Heart right ventricle (tissue), 16 donors: ENCODE measurements around the gene PGF. TPM values are rescaled to one million over a fixed set of nuclear protein-coding genes. Genes with fewer than 3 reads are reported as not detected.

Experiments used
- ATAC-seq, 8 donors: fragments of 200-7000 bp; cut with Tn5 transposase; one replicate each; pipeline ENCODE4 v1.9.1; 2020; ENCODE audit warnings: mild to moderate bottlenecking in 8 of 8, moderate library complexity in 8 of 8, moderate number of reproducible peaks in 1 of 8
- DNase-seq, 2 donors: peaks; one replicate each; pipeline ENCODE4 v3.0.0-alpha.2; 2020
- H3K27ac ChIP-seq, 10 donors: fragments of 200-600 bp; sonication (generic) in 2 of 10; one replicate each; pipeline versions ENCODE4 v1.5.0 to v1.8.0; 2020 to 2022; ENCODE audit warnings: mild to moderate bottlenecking in 3 of 10
- H3K27me3 ChIP-seq, 7 donors: fragments of 200-600 bp; one replicate each; pipeline ENCODE4 v1.8.0; 2021 to 2022; ENCODE audit warnings: mild to moderate bottlenecking in 2 of 7
- H3K36me3 ChIP-seq, 9 donors: fragments of 200-600 bp; sonication (generic) in 1 of 9; one replicate each; pipeline versions ENCODE4 v1.5.0 to v1.8.0; 2020 to 2022; ENCODE audit warnings: mild to moderate bottlenecking in 2 of 9
- H3K4me1 ChIP-seq, 9 donors: fragments of 200-600 bp; sonication (generic) in 1 of 9; one replicate each; pipeline versions ENCODE4 v1.5.0 to v1.8.0; 2020 to 2022; ENCODE audit warnings: mild to moderate bottlenecking in 4 of 9
- H3K4me3 ChIP-seq, 10 donors: fragments of 200-600 bp; sonication (generic) in 2 of 10; one replicate each; pipeline versions ENCODE4 v1.5.0 to v1.8.0; 2020 to 2022; ENCODE audit warnings: mild to moderate bottlenecking in 7 of 10, moderate library complexity in 2 of 10
- H3K9me3 ChIP-seq, 11 donors: fragments of 200-600 bp in 10 of 11; sonication (generic) in 2 of 11; one replicate each; pipeline versions ENCODE4 v1.5.0 to v1.8.0; 2013 to 2022; ENCODE audit warnings: mild to moderate bottlenecking in 2 of 11, control low read depth in 1 of 11, moderate library complexity in 1 of 11
- CTCF ChIP-seq, 9 donors: fragments of 200-600 bp; sonication (generic) in 2 of 9; IDR thresholded peaks; one replicate each; pipeline versions ENCODE4 v1.5.0 to v1.8.0; 2021 to 2022; ENCODE audit warnings: antibody characterized with exemption in 9 of 9, mild to moderate bottlenecking in 5 of 9, moderate library complexity in 1 of 9
- WGBS, 2 donors: extraction: QIAGEN DNeasy Blood & Tissue Kit; methylation state at CpG; one replicate each; pipeline ENCODE4 v1.1.7; 2013; ENCODE audit warnings: inconsistent platforms in 1 of 2; 5-methylcytosine and 5-hydroxymethylcytosine counted together
- intact Hi-C, 10 donors: fragments of 100-400 bp; cut with DNase I; formaldehyde crosslinking; loops; one replicate each; pipeline versions ENCODE4 v1.11.1 to v1.14.2; 2022
- polyA plus RNA-seq, 2 donors: library from polyadenylated mRNA; stranded (reverse); fragments of 200-250 nt; gene quantifications; one replicate each; pipeline ENCODE4 v1.2.3, GENCODE V29; 2013
- total RNA-seq, 10 donors: library from RNA; stranded (reverse); fragmentation: NEBNext Ultra II Directional in 3 of 10; extraction: Animal tissue kit (Norgen Biotek cat#: 25700) in 3 of 10; gene quantifications; one replicate each; pipeline versions ENCODE4 v1.2.1 to v1.2.4, GENCODE V29; 2021 to 2023
- donor health status: Arrhythmogenic right ventricular cardiomyopathy.
- donor health status: ischemic (EF 13 %, LVEDD 7.1; RV severe dilation, severe dysfunction).
- donor health status: healthy with polysubstance abuse.
- donor health status: DM: no; HTN: yes; CAD: no.
- donor health status: DM: no; HTN: no; CAD: no.
- donor health status: ischemic (EF 25% LVEDD 6.9; RV normal size, moderate dysfunction).
- donor health status: ischemic (EF 25% LVEDD 5.7; RV mildly dilated, moderate dysfunction).
- donor health status: healthy.
- donor health status: DM: yes; HTN: yes; CAD: no.
- donor health status: Ischemic cardiomyopathy.
- donor health status: ischemic (EF 35%, LVEDD 5.7; RV mildly dilated, moderate dysfunction).
- donor health status: nonischemic (EF 11% LVEDD 7.7; RV severe dilation, severe dysfunction).
- donor health status: DM: yes; HTN: yes; CAD: no.
- donor health status: PGD.
- donor health status: ischemic (EF 29% LVEDD 5.4; RV normal size, mild dysfunction).
- donor health status: nonischemic (EF 23%, LVEDD 6.1; RV moderate dilation, normal function).

Gene PGF
- total and polyA plus RNA-seq, 12 donors = 2.1 to 22.5 (median 6.3) TPM

DNA sequence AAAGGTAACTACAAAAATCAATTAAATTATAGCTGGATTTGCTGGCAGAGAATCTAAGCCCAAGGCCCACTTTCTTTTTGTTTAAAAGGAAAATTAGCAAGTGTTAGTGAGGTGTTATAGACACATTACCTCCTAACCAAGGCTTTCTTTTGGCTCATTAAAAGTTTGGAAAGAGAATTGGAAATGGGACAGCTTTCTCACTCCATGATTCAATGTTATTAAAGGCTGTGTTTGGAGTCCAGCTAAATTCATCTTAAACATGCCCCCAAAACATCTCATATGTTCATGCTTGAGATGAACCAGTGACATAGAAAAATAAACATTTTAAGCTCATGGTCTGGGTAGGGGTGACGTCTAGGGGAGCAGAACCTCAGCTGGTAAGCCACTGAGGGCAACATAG lies 13.4 kb upstream of the PGF start:
- peaks cover 6 to 40% (median 25%) of the 10 kb centered on the region in 9 donors for H3K4me1 ChIP-seq
- no peaks in the 10 kb centered on the region for H3K27me3 ChIP-seq
- intact Hi-C loops = loop anchor here in 1 of 10 donors (5.0 kb wide), 1 partner anchor 33 kb away; the partner anchor contains the start of gene EIF2B2
- no peaks in the 10 kb centered on the region for H3K36me3 ChIP-seq
- no peak for TF ChIP-seq CTCF (IDR thresholded peaks at IDR 0.05)
- no peaks in the 10 kb centered on the region for H3K9me3 ChIP-seq
- no peak overlapping the region for H3K27ac ChIP-seq
- WGBS, 2 donors = 77 to 78% methylated on average over 1 of the region's 1 CpG
- no peak for DNase-seq
- no peak overlapping the region for H3K4me3 ChIP-seq
- ATAC-seq = no peak

- 50 to 63% methylated on average over 5 of the region's 5 CpGs for WGBS, 2 donors
- DNase-seq = no peak
- H3K36me3 ChIP-seq = no peaks in the 10 kb centered on the region
- peaks cover 0 to 31% (median 22%) of the 10 kb centered on the region in 9 donors for H3K4me1 ChIP-seq
- no peak for TF ChIP-seq CTCF (IDR thresholded peaks at IDR 0.05)
- ATAC-seq = peak in 6 of 8 donors; percentile 16 to 77 (median 52)
- intact Hi-C loops = loop anchor here in 1 of 10 donors (5.0 kb wide), 1 partner anchor 37 kb away; the partner anchor contains the start of gene EIF2B2
- peak overlapping the region in 8 of 10 donors; percentile 12 to 62 (median 46) for H3K27ac ChIP-seq
- no peaks in the 10 kb centered on the region for H3K27me3 ChIP-seq
- H3K4me3 ChIP-seq = no peak overlapping the region
- no peaks in the 10 kb centered on the region for H3K9me3 ChIP-seq
Observed at GRCh38 chr14:74965486-74966153, 10.2 kb upstream of the PGF start.

DNA sequence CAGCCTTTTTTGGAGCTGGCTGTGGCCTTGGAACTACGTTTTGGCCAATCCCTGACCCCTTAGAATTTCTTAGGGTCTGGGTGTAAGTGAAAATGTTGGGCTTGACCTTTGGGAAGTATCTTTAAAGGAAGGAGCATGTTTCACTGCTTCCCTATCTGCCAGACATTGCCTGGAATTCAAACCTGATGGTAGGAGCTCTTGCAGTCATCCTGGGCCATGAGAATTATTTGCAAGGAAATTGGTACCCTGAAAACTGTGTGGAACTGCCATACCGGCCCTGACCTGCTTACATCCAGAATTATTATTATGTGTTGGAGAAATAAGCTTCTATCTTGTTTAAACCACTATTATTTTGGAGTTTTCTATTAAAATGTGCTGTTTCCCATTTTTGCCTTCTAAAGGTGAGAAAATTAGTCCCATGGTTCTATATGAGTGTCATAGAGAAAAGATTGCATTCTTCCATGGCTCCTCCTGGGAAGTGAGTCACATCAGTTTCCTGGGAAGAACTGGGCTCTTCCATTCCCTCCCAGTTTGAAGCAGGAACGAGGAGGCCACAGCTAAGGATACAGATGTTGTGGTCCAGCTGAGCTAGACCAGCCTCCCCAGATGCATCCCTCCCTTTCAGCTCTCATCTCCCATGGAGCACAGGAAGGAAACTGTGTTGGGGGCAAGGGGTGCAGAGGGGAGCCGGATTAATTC lies 9.5 kb upstream of the PGF start:
- intact Hi-C loops = loop anchor here in 1 of 10 donors (5.0 kb wide), 1 partner anchor 37 kb away; the partner anchor contains the start of gene EIF2B2
- no peak for TF ChIP-seq CTCF (IDR thresholded peaks at IDR 0.05)
- DNase-seq = no peak
- no peaks in the 10 kb centered on the region for H3K9me3 ChIP-seq
- H3K27ac ChIP-seq = peak overlapping the region in 8 of 10 donors; percentile 12 to 68 (median 57)
- H3K4me3 ChIP-seq = no peak overlapping the region
- peaks cover 0 to 31% (median 22%) of the 10 kb centered on the region in 9 donors for H3K4me1 ChIP-seq
- H3K36me3 ChIP-seq = no peaks in the 10 kb centered on the region
- 58 to 60% methylated on average over 4 of the region's 4 CpGs for WGBS, 2 donors
- peak in 6 of 8 donors; percentile 16 to 81 (median 60) for ATAC-seq
- H3K27me3 ChIP-seq = no peaks in the 10 kb centered on the region

GRCh38 chr14:74963705-74964271 lies 8.4 kb upstream of the PGF start:
- ATAC-seq = peak in 7 of 8 donors; percentile 12 to 79 (median 32)
- DNase-seq = no peak
- 39 to 41% methylated on average over 9 of the region's 9 CpGs for WGBS, 2 donors
- H3K27me3 ChIP-seq = no peaks in the 10 kb centered on the region
- no peaks in the 10 kb centered on the region for H3K9me3 ChIP-seq
- H3K4me1 ChIP-seq = peaks cover 0 to 31% (median 22%) of the 10 kb centered on the region in 9 donors
- no peak overlapping the region for H3K4me3 ChIP-seq
- no peaks in the 10 kb centered on the region for H3K36me3 ChIP-seq
- no peak for TF ChIP-seq CTCF (IDR thresholded peaks at IDR 0.05)
- peak overlapping the region in 2 of 10 donors; percentile 63 to 68 for H3K27ac ChIP-seq
- intact Hi-C loops = no loop called here
